Endometrial microvascular endothelial cells (primary cell): ENCODE data around the gene STT3B. TPM values are rescaled to one million over a fixed set of nuclear protein-coding genes. Genes with fewer than 3 reads are reported as not detected.
"Not testable (repeated sequence)": the region's sequence is repeated elsewhere in the genome, so short reads cannot be mapped to it uniquely, and the experiment has no call there.

Experiments used
- in situ Hi-C: cut with HindIII; loops from 2 replicates; pipeline ENCODE4 v1.10.0; 2017; ENCODE audit warnings: low sequenced_read_pairs, low pct_unique_long_range_greater_than_20kb; ENCODE audit errors: inconsistent ontology term
- total RNA-seq: library from RNA; depleted of rRNA; stranded (reverse); fragments of >200 nt; gene quantifications from one replicate; pipeline ENCODE4 v1.2.3, GENCODE V29; 2015; ENCODE audit errors: inconsistent ontology term

STT3B gene
- total RNA-seq, result 139 TPM

GRCh38 chr3:31532587-31533168, at the start of gene STT3B:
Gene STT3B (plus strand): TSS chr3:31532925. CDS start chr3:31532999, 74 bp downstream.
- in situ Hi-C loops, result no loop called here

DNA sequence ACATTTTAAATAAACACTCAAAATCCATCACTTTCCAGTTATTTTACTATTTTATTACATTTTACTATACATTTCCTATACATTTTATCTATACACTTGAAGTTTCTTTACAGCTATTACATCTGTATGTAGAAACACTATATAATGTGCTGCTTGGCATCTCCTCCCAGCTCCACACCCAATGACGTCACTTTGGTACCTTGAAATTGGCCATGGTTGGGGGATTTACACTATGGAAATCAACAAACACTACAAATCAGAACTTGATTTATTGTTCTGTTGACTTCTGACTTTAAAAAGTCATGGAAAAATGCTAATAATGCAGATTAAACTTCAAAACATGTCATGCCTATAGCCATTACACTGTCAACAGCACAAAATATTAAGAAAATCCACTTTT, 48.9 kb upstream of the STT3B start:
- in situ Hi-C loops, result no loop called here

GRCh38 chr3:31485196-31485595, 47.5 kb upstream of the STT3B start:
- in situ Hi-C loops, result no loop called here

- in situ Hi-C loops, result no loop called here
These were observed 45.7 kb upstream of the STT3B start for GRCh38 chr3:31486865-31487533.

- in situ Hi-C loops, result no loop called here
These were observed 44.2 kb upstream of the STT3B start for GRCh38 chr3:31488475-31489017.

DNA sequence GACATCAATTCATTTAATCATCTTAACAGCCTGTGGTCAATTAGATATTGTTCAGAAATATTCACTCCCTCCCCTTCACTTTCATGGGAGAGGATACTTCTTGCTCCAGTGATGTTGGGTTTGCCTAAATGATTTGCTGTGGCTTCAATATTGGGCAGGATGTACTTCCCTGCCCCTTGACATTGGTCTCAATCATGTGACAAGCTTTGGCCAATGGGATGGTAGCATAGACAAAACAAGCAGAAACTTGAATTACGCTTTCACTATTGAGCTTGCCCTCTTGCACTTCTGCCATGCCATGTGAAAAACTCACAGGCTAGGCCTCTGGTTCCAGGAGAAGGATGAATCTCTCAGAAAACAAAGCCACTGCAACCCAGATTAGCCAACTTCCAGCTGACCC, 42.2 kb upstream of the STT3B start:
- in situ Hi-C loops, result no loop called here

DNA sequence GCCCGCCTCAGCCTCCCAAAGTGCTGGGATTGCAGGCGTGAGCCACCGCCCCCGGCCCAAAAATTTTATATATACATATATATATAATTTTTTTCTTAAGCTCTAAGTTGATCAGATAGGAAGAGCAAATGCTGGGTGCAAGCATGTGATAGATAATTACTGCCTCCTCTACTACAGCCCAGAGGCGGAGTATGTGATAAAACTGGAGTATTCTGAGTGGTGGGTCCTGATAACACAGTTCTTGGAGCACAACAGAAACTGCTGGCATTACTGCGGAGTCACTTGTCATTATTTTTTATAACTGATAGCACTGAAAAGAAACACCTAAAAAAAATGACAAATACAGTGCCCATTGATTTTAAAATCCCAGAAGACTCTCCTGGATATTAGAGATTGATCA, 41.1 kb upstream of the STT3B start:
- in situ Hi-C loops, result no loop called here

DNA sequence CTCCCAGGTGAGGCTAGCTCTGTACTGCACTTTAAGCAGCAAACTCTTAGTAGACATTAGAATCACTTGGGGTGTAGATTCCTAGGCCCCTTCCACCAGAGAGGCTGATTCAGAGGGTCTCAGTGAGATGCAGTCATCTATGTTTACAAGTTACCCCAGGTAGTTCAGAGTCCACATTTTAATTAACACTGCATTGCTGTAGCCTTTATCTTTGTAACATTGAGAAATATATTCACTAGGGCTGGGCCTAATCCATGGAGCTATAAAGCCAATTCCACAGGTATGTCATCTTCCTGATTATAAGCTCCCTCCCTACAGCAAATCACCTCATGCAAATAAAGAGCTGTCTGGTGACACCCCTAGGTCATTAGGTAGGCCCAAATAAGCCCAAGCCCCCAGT, 39.6 kb upstream of the STT3B start:
- in situ Hi-C loops, result no loop called here

DNA sequence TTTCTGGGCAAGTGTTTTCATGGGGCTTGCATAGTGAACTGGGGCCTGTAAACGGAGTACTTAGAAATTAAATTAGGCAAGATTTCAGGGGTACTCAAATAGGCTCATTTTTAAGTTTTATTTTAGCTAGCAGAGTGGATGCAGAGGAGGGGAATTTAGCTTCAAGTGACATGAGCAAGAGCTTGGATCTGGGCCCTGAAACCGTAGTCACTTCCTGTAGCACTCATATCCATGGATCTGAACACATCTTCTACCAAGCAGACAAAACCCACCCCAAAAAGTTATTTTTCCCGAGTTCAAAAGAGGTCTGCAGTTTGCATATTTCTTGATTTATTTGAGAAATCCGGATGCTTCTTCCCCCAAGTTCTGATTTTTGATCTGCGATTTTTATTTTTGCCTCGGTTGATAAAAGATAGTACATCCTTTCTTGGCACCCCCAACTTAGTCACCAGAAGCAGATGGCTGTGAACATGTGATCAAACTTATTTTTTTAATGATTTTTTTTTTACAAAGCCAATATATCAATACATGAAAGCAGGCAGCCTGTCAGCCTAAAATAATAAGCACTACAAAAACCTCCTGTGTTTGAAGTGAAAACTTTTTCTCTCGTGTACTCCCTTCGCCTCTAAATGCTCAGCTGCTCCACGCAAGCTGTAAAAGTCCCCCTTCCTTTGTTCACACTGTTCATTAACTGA, 36.6 kb upstream of the STT3B start:
- in situ Hi-C loops, result no loop called here

DNA sequence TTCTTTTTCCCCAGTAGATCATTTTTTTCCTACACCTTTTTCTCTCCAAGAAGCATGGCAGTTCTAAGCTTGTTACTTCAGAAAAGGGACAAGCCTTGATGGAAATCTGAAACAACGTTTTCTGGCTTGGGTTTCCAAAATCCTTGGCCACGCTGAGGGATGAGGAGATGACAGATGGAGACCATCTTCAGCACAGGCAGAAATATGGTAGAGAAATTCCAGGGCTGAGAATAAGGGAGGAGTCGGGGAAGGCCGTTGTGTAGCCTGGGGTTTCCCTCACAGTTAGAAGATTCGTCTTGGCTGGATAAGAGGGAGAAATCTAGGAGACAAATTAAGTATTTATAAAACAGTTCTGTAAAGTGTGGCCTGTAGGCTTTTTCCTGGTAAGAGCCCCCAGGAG, 33.9 kb upstream of the STT3B start:
- in situ Hi-C loops, result no loop called here

GRCh38 chr3:31499281-31499680, 33.4 kb upstream of the STT3B start:
- in situ Hi-C loops, result no loop called here

- in situ Hi-C loops, result no loop called here
These were observed 29.9 kb upstream of the STT3B start for GRCh38 chr3:31502803-31503221.

- in situ Hi-C loops, result no loop called here
These were observed 29.3 kb upstream of the STT3B start for GRCh38 chr3:31503456-31503855.

DNA sequence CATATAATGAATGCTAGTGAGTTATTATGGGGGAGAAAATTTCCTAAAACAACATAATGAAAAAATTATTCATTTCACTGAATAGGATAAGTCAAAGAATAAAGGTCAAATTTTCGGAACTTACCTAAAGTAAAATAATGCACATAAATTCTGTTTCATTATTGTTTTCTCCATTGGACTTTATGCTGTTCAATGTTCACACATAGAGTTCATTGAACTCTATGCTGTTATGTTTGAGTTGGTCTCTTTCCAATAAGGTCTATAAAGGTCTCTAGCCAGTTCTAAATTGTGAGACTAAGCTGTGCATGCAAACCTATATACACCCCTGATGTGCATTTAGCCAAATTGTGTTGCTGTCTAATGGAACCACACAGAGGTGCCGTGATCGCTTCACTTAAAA, 28.5 kb upstream of the STT3B start:
- in situ Hi-C loops, result no loop called here

DNA sequence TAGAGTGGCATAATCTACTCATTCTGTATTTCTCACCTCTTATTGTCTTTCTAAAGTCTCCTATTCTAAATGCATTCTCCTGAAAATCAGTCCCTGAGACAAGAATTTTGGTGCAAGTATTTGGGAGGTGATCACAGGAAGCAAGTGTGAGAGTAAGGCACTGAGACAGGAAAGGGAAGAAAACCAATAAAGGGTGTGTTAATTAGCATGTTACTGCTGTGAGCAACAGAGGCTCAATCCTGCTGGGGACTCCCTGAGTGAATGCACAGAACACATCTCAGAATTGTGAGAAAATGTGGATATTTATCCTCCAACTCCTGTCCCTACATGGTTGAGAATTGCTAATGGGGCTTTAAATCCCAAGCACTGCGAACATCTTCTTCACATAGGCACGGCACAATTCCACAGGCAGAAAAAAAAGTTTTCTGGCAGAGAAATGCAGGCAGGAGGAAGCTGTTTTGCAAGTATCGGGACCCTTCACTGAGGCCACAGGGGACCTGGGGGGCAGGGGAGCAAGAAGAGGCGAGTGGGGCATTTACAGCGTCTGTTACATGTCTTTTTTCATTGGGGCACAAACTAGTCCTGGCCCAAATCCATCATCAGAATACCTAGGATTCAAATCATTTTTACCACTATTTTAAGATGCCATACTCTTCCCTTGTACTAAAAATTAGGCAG, 27.2 kb upstream of the STT3B start:
- in situ Hi-C loops, result no loop called here

DNA sequence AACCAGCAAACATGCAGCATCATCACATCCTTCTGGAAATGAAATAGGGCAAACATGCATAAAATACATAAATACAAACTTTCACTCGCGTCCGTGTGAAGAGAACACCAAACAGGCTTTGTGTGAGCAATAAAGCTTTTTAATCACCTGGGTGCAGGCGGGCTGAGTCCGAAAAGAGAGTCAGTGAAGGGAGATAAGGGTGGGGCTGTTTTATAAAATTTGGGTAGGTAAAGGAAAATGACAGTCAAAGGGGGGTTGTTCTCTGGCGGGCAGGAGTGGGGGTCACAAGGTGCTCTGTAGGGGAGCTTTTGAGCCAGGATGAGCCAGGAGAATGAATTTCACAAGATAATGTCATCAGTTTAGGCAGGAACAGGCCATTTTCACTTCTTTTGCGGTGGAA, 26.2 kb upstream of the STT3B start:
- in situ Hi-C loops, result not testable (repeated sequence)

DNA sequence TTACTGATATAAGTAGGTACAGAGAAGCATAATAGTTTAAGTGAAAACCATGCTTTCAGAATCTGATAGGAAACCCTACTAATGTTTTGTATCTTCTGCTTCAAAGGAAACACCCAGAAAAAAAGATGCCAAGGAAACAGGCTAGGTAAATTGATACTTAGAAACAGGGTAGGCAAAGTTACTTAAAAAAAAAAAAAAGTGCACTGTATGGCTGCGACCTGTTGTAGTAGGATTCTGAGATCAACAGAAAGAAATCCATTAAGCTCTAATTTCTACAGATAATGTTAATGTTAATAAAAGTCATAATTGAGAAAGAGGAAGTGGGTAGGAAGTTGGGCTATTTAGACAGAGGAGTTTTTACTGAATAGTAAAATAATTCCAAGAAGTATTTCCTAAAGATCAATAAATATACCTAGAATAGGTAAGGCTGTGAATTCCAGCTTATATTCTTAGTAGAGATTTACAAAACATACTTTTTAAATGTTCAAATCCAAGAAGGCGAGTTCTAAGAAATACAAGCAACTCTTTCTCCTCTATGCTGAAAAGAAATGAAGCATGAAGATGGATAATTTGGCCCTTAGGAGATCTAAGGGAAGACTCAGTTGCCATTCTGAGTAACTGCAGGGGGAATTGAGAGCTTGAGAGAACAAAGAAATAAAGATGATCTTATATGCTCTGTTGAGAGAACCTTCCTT, 24.1 kb upstream of the STT3B start:
- in situ Hi-C loops, result no loop called here

- in situ Hi-C loops, result no loop called here
These were observed 23.5 kb upstream of the STT3B start for GRCh38 chr3:31509147-31509728.

GRCh38 chr3:31514570-31514969, 18.2 kb upstream of the STT3B start:
- in situ Hi-C loops, result no loop called here
